HG02623 (cell line): ENCODE results near the gene HIGD1A.

Source experiments
- ATAC-seq: cut with Tn5 transposase; IDR thresholded peaks from one replicate; pipeline ENCODE4 v1.9.1; 2021; ENCODE audit warnings: moderate library complexity; ENCODE audit not compliant: unreplicated experiment

Gene HIGD1A

DNA sequence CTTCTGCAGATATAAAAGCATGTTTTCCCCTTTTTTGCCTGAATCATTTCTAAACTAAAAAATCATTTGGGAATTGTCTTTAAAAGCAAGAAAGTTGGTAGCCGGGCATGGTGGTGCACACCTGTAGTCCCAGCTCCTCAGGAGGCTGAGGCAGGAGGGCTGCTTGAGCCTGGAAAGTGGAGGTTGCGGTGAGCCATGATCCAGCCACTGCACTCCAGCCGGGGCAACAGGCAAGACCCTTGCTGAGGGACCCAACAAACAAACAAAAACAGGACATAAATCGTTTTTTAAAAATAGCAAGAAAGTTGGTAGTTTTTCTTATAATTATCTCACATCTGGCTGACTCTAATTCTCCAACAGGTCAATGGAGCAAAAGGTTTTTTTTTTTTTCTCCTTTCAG is 2.5 kb downstream of the HIGD1A start:
- ATAC-seq: no peak

DNA sequence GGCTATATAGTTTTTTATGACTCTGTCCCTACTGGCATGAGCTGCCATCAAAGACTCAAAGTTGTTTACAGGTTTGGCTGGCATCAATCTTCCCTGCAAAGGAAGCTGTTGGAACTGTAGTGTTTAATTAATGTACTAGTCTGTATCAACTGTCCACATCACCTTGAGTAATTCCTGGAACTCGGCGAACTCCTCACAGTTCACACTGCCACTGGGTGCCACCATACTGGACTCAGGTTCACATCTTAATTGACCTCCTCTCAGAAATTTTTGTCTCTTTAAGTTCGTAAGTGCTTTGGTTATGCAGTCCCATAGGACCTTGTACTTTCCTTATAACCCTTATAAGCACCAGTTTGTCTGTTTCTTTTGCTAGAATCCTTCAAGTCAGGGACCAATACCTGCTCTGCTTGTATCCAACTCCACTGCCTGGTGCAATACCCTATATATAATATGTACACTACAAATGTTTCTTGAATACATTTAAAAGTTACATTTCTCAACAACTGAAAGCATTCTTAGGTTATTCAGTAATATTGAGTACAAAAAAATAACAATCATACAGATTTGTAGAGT is 3.2 kb downstream of the HIGD1A start:
- no peak for ATAC-seq

DNA sequence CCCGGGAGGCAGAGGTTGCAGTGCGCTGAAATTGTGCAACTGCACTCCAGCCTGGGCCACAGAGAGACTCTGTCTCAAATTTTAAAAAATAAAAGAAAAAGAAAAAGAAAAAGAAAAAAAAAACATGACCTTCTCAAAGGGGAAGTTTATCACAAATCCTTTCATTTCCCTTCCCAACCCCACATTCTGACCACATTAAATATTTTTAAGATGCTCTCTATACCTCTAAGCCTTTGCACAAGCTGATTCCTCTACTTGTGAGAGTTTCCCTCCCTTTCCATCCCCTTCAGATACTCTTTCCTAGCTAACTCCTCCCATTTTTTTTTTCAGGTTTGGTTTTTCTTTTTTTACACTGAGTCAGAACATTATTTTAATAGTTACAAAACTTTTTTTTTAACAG is 4.0 kb downstream of the HIGD1A start:
- ATAC-seq: no peak

DNA sequence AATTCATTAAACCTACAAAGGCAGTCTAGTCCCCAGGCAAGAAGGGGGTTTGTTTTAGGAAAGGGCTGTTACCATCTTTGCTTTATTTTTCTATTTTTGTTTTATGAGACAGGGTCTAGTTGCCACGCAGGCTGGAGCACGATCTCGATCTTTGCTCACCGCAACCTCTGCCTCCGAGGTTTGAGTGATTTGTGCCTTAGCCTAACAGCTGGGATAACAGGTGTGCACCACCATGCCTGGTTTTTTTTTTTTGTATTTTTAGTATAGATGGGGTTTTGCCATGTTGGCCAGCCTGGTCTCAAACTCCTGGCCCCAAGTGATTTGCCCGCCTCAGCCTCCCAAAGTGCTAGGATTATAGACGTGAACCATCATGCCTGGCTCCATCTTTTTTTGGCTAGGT is 4.9 kb downstream of the HIGD1A start:
- ATAC-seq: no peak

DNA sequence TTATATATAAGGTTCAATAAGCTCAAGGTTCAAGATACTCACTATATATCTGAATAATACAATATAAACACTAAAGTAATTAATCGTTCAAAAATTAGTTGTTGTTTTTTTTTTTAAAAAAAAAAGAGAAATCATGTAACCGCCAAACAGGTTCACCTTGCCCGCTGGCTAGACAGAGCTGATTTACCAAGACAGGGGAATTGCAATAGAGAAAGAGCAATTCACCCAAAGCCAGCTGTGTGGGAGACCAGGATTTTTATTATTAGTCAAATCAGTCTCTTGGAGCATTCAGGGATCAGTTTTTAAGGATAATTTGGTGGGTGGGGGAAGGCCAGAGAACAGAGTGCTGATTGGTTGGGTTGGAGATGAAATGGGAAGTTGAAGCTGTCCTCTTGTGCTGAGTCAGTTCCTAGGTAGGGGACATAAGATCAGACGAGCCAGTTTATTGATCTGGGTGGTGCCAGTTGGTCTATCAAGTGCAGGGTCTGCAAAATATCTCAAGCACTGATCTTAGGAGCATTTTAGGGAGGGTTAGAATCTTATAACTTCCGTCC is 7.9 kb downstream of the HIGD1A start:
- no peak for ATAC-seq

DNA sequence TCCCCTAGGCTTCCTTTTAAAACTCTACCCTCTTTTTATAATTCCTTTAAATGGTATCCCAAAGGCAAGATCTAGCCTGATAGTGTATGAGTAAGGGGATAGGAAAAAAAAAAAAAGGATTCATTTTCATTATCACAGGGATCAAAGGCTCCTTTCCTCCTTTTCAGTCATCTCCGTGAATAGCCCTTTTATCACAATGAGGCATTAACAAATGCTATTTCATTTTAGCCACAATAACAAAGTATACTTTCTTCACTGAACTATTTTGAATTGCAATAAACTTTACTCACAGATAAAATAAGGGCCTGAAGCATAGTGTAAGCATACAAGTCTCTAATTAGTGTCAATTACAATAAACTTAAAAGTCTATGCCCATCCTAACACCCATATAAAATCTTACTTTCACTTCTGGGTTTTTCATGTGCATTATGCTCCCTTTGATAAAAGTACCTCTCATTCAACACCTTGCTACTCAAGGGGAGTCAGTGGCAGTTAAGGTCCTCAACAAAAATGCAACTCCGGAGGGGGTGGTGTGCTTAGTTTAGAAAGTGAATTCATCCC is 8.6 kb downstream of the HIGD1A start:
- ATAC-seq: no peak

DNA sequence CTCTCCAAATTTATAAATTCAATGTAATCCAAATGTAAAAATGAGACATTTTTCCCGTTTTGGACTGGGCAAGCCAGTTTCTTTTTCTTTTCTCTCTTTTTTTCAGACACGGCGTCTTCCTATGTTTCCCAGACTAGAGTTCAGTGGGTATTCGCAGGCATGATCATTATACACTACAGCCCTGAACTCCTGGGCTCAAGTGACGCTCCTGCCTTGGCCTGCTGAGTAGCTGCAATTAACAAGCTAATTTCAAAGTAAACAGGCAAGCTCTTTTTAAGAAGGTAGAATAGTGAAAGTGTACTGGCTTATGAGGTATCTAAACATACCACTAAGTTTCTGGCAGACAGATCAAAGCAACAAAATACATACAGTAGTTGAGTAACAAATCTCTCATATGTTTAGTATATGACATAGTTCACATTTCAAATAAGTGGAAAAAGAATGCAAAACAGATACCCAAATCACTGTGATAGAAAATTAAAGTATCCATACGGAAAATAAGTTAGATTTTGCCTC is 13.5 kb downstream of the HIGD1A start:
- no peak for ATAC-seq

DNA sequence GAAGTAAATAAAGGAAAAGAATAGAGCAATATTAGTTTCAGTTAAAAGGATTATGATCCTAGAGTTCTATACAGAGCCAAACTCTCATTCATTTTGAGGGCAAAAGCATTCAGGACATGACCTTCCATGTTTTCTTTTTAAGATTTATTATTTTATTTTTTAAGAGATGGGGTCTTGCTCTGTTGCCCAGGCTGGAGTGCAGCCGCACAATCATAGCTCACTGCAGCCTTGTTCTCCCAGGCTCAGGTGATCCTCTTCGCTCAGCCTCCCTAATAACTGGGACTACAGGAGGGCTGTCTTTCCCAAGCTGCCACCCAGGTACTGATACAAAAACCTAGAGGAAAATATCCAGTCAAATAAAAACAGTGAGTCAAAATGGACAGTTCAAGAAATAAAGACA is 17.7 kb downstream of the HIGD1A start:
- no peak for ATAC-seq

DNA sequence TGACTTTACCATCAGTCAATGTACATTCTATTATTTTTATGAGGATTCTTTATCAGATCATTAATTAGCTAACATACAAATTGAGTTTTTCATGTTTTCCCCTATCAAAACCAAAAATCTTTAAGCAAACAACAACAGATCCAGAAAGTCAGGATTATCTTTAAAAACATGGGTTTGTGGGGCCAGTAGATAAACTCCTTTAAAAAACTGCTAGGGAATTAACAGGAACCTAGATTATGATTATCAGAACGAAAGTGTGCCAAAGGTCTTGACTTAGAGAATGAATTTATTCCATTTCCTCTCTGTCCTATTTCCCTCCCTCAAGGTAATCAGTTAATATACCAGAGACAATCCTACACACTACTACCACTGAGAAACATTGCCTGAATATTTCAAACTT is 18.1 kb downstream of the HIGD1A start:
- ATAC-seq: no peak

DNA sequence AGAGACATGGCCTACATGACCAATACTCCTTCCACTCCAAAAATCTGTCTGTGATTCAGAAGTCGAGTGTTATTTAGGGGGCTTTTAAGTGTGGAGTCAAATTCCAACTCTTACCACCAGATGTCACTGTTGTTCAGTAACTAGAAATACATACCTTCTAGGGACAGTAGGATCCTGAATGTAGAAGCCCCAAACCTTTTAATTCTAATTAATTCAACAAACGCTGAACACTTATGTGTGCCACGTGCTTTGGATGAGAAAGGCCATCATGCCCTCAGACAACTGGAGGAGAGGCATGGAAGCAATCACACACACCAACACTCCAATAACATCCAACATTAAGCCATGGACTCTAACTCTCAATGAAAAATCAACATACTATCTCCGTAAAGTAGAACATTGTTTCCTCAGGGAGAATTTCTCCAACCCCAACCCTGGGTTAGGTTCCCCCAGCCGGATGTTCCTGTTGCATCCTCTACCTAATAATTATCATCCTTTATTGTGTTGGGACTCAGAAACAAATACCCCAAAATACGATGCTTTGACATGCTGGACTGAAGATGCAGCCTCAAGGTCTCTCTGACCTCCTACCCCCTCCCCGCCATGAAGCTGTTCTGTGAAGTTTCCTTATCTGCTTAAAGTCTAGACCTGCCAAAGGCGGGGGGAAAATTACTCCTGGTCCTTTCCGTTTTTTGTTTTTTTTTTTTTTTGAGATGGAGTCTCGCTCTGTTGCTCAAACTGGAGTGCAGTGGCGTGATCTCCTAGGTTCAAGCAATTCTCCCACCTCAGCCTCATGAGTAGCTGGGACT is 23.2 kb downstream of the HIGD1A start:
- ATAC-seq: peak; percentile 83

DNA sequence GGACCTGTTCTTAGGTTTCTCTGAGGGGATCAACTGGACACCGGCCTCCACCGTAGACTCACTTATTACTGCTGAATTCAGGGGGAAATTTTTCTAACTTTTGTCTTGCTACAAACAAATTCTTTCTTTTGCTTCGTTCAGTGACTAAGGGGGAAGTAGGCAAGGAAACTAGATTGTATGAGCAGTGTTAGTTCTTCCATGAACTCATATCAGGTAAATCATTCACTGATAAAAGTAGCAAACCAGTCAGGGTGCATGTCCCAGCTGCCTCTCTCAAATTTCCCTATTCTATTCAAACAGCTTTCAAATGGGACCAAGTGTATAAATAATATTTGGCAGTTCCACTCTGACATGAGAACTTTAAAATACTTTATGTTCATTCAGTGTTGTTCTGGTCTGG is 23.9 kb downstream of the HIGD1A start:
- ATAC-seq: no peak

DNA sequence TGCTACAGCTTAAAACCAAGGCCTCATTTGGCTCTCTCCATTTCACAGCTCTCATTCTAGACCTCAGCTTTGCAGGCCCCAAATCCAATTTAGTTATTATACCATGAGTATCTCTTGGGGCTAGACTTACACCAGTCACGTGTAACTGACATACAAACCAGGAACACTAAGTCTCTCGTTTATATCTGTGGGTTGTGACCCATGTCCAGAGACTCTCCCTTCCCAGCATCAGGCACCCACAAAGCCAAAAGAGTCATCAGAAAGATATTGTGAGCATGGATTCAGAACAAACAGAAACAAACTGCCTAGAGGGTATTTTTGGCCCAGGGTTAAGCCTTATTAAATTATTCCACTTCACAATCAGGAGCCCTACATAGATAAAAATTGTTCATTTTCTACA is 25.6 kb downstream of the HIGD1A start:
- no peak for ATAC-seq

DNA sequence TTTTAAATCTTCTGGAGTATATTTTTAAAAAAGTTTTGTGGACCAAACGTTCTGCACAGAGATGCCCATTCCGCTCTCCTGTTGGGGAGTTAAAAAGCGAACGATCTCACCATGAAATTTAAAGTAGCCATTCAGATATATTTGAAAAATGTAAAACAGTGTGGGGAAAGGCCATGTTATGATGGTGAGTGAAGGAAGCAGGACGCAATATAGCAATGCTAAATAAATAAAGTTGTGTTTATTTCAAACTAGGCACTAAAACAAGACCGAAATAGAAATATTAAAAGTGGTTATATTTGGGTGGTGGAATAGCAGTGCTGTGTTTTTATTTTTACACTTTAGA is 30.9 kb downstream of the HIGD1A start:
- ATAC-seq: no peak

DNA sequence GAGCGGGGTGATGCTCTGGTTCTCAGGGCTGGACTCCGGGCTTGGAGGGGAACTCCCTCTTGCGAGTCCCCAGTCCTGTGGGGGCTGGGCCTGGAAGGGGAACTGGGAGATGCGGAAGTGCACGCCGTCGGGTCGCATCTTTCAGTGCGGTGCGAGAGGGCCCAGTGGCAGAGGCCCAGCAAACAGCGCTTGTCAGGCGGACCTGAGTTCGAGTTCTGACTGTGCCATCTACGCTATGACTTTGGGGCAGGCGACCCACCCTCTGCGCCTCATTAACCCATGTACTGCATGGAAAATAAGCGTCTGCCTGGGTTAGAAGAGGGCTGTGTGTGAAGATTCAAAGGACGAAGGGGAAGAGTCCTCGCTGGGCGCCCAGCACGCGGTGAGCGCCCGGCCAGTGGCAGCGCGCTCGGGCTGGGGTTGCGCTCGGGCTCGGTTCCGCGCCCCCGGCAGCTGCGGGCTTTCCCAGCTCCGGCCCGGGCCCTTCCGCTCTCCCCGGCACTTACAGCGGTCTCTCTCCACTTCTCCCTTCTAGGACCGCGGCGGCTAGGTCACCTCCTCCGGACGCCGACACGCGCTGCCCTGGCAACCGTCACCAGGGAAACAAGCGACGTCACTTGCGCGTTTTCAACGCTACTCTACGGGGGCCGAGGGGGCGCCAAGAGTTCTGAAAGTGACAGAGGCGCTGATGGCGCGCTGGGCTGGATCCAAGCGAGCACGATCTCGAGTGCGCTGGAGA is 31.5 kb downstream of the HIGD1A start, which contains the start of gene CCDC13:
TSS of gene CCDC13 (minus strand) at position 584 of the 739 bp plus-strand sequence. CDS start 14,908 bp downstream, outside the sequence.
- peak; percentile 97 for ATAC-seq

DNA sequence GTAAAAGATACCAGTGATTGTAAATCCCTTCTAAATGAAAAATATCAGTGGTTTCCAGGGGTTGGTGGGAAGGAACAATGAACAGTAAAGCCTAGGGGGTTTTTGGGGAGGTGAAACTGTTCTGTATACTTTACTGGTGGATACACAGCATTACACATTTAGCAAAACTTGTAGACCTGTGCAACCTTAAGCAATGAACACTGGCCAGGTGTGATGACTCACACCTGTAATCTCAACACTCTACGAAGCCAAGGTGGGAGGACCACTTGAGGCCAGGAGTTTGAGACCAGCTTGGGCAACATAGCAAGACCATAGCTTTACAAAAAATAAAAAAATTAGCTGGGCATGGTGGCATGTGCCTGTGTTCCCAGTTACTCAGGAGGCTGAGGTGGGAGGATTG is 33.0 kb downstream of the HIGD1A start:
- no peak for ATAC-seq

DNA sequence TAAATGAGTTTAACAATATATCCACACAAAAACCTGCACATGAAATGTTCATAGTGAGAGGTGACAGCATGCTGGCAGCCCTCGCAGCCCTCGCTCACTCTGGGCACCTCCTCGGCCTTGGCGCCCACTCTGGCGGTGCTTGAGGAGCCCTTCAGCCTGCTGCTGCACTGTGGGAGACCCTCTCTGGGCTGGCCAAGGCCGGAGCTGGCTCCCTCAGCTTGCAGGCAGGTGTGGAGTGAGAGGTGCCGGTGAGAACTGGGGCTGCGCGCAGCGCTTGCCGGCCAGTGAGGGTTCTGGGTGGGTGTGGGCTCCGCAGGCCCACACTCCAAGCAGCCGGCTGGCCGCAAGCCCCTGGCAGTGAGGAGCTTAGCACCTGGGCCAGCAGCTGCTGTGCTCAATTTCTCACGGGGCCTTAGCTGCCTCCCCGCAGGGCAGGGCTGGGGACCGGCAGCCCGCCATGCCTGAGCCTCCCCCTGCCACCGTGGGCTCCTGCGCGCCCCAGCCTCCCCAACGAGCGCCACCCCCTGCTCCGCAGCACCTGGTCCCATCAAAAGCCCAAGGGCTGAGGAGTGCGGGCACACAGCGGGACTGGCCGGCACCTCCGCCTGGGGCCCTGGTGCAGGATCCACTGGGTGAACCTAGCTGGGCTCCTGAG is 34.7 kb downstream of the HIGD1A start:
- no peak for ATAC-seq

DNA sequence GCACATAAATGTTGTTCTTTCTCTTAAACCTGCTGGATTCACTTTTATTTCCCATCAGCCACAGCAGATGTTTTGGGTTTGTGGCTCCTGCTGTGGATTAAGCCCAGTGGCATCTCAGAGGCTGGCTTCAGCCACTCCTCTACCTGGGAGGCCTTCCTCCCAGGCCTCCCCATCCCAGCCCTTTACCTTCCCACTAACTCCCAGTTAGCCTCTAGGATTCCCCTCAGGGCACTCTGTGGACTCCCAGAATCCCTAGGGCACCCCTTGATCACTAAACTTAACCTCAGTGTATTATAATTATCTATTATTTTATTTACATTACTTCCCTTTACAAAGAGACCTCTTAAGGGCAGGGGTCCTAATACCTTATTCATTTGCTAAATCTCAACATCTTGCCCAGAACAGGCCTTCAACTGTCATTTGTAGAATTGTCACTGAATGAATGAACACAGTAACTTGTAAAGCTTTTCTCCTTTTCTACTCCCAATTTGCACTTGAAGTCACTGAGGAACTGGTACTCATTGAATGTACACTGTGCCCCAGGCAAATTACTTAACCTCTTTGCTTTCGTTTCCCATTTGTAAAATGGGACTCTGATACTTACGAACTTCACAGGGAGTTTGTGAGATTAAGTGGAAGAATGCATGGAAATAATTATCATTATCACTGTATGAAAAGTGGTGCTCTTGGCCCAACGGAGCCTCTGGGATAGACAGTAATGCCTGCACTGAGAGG is 39.6 kb downstream of the HIGD1A start:
- no peak for ATAC-seq

DNA sequence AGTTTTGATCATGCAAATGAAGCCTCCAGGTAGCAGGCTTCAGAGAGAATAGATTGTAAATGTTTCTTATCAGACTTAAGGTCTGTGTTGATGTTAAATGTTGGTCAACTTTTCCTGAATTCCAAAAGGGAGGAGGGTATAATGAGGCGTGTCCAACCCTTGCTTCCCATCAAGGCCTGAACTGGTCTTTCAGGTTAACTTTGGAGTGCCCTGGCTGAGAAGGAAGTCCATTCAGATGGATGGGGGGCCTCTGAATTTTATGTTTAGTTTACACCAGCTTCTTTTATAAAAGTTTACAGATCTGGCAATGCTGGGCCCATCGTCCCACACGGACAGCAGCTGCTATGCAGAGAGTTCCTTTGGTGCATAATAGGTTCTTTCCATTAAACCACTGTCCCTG is 40.2 kb downstream of the HIGD1A start:
- ATAC-seq: no peak

DNA sequence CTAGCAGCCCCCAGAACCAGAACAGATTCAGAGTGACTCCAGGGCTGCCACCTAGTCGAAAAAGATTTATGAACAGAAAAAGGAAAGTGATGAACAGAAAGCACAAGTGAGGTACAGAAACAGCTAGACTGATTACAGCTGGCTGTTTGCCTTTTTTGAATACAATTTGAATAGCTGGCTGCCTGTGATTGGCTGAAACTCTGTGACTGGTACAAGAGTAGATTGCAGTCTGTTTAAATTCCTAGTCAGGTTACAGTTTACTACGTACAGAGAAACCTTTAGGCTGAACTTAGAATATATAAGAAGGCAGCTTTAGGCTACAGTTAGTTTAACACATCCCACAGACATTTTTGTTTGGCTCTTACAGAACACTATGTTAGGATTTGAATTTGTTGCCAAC is 41.3 kb downstream of the HIGD1A start:
- ATAC-seq: peak; percentile 41
